ENCODE results near the gene TMED3.

The TMED3 gene

DNA sequence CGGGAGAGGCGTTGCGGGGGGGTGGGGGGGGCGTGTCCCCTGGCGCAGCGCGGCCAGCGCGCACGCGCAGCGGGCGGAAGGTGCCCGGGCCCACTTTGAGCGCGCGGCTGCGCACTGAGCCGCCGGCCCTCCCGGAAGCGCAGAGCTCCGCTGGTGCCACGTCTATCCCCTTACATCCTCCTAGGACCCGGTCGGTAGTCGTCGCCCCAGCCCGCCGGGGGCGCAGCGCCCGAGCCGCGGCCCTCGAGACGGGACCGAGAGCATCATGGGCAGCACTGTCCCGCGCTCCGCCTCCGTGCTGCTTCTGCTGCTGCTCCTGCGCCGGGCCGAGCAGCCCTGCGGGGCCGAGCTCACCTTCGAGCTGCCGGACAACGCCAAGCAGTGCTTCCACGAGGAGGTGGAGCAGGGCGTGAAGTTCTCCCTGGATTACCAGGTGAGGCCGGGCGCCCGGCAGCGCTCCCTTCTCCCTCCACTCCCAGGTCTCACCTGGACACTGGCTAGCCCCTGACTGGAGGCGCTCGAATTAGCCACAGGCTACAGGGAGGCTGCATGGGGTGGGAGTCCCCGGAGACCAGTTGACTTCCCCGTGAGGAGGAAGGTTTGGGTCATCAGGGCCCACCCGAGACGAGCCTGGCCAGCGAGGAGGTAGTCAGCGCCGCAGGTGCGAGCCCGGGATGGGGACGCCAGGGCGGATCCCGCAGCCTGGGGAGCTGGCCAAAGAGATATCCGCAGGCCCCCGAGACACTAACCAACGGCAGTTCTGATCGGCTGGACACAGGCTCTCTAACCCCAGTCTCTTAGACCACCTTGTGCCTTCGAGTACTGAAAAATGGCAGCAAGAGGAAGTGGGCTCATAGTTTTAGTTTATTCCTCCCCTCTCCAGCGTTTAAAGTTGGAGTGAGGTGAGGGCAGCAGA lies at the start of gene TMED3:
Gene TMED3, plus strand, starts transcription at position 128 of the 916 bp plus-strand sequence. Its CDS starts 138 bp downstream, at position 266.
- DNase-seq (ENCODE audit: low spot score): peak; percentile 98

DNA sequence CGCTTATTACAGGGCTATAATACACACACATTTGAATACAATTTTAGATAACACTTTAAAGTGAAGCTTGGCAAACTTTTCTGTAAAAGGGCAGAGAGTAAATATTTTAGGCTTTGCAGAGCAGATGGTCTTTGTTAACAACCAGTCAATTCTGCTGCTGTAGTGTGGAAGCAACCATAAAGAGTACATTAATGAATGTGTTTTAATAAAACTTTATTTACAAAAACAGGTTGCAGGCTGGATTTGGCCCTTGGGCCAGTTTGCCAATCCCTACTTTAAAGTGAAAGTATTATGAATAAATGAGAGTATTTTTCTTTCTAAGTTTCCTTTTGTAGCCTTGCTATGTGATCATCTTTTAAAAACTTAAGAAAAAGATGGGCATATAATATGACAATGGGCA lies 49.1 kb upstream of the TMED3 start:
- DNase-seq (ENCODE audit: low spot score): no peak

DNA sequence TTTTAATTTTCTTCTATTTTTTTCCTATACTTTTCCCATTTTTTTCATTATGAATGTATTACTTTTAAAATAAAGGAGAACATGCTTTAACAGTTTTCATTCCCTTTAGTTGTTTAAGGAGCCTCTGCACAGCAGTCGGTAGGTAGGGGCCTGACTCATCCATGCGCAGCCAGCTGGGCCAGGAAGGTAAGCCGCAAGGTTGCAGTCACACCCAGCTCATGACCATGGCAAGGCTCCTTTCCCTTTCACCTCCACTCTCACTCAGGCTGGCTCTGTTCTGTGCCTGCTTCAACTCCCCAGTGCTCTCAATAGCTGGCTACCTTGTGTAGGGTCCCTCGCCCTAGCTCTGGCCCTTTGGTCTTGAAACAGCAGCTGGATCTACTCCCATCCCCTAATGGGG lies 45.7 kb upstream of the TMED3 start:
- DNase-seq (ENCODE audit: low spot score): no peak

DNA sequence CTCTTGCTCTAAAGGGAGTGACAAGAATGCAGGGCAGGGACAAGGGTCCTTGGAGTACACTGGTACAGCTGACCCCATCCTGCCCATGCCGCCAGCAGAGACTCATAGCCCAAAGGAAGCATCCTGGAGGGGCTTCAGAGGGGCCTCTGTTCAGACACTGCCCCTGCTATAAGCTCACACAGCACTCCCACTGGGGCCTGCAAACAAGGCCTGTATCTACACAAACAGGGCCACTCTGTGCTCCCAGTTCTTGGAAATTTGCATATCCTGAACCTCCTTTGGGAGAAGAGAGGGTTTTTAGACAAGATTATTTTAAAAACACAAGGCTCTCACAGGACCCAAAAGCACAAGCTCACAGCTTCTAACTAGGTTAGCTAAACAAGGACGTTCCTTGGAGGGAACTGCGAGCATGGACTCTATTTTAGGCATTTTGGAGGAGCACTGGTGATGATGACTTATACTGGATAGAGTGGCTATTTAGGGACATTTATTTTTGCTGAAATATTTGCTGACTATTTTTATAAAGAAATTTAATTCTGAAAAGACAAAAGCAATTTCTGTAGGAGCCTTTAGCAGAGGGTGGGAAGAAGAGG lies 44.8 kb upstream of the TMED3 start:
- no peak for DNase-seq (ENCODE audit: low spot score)

DNA sequence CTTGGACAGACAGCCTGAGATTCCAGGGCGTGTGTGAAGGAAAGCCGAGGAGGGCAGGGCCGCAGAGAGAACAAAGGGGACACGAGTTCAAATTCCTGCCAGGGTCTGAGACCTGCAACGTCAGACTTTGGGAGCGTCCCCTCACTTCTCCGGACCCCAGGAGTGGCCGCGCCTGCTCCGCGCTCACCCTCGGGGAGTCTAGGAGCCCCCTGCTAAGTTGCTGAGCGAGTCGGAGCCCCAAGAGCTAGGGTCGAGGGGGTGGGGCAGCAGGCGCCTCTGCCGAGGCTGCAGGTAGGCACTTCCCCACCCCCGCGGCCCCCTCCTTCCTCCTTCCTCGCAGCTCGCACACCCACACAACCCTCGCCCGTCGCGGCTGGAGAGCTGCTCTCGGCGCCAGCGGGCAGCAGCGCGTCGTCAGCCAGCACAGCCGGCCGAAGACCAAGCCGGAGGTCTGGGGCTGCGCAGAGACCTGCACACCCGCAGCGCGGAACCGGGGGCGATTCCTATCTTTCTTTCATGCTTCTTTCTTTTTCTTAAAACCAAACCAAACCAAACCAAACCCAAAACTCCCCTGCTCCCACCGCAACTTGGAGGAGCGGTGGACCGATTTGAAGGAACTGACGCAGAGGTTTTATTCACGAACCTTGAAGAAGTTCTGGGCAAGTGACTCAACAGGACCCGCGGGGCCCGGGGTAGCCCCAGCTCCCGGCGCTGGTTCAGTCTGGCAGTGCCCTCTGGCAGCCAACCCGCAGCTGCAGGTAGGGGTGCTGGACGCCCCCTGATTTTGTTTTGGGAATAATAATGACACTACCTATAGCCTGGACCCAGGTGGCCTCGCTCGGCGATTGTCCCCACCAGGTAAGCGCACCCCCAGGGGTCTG lies 28.3 kb upstream of the TMED3 start, which contains the start of gene ANKRD34C:
Gene ANKRD34C, plus strand, starts transcription at position 352 of the 881 bp plus-strand sequence. CDS start 10,563 bp downstream, outside the sequence.
- no peak for DNase-seq (ENCODE audit: low spot score)

DNA sequence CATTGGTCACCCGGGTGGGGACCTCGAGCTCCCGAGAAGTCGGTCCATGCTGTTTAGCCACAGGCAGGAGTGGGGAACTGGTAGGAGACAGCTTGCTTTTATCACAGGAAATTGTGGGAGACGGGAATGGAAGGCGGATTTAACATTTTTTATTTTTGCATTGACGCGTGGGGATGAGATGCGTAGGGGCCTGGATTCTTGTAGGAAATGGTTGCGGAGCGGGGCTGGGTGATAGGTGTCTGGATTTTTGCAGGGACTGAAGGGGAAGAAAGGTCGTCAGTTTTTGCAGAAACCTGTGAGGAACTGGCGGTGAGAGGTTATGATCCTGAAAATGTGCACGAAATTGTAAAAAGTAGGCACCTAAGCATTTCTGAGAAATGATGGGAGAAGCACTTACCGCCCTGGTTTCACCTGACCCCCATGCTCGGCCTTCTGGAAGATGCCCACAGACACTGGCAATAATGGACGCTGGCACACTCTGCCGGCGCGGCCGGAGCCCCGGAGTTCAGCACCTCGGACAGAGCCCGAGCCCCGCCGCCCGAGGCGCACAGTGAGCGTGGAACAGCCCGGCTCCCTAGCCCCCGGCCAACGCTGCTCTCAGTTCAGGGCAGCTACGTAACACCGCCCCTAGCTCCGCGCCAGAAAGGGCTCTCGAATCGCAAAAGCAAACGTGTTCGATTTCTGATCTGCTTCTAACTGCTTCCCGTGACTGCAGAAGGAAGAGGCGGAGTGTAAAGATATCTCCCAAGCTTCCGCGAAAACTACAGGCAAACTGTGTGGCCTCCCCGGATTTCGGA lies 27.5 kb upstream of the TMED3 start:
- DNase-seq (ENCODE audit: low spot score): peak; percentile 46

DNA sequence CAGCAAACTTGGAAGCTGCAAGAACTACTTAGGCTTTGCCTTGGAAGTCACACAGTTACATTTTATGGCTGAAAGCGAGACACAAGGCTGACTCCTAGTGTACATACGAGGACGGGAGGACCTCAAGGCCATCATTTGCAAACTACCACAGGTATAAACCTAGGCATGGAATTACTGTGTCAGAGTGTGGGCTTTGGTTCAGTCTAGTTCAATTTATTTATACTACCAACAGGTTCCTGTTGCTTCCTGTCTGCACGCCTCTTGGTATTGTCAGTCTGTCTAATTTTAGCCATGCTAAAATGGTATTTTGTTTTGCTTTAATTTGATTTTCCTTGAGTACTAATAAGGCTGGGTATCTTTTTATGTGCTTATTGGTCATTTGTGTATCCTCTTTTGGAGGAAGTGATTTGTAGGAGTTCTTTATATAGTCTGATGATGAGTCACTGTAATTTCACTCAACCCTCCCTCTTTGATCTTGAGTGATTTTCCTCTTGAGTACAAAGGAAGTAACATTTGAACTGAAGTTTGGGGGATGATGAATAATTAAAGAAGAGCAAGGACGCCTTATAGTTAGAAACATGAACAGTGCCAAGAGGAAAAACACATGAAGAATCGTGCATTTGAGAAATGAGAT lies 20.2 kb upstream of the TMED3 start:
- DNase-seq (ENCODE audit: low spot score): no peak

DNA sequence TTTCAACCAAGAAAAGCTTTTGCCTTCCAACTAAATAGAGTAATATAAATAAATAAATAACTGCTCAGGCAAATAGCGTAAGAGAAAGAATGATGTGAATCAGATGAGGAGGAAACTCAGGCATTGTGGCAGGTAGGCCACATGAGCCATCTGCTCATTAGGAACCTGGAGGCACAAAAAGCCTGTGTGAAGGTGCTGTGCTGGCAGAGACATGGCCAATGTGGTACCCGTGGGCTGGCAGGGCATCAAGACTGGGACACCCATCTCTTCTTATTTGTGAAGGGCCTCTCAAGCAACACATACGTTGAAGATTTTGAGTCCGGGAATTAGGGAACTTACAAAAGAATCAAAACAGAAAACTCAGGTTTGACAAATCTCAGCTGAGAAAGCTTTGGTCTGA lies 18.9 kb upstream of the TMED3 start:
- no peak for DNase-seq (ENCODE audit: low spot score)

DNA sequence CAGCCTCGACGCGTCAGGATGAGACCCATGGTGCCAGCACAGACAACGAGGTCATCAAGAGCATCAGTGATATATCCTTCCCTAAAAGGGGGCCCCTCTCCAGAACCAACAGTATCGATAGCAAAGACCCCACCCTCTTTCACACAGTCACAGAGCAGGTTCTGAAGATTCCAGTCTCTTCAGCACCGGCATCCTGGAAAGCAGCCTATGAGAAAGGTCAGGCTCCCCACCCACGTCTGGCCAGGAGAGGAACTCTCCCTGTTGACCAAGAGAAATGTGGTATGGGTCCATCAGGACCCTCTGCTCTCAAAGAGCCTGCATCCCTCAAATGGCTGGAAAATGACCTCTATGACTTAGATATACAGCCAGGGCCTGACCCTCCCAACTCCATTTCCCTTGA lies 16.8 kb upstream of the TMED3 start:
- DNase-seq (ENCODE audit: low spot score): no peak

DNA sequence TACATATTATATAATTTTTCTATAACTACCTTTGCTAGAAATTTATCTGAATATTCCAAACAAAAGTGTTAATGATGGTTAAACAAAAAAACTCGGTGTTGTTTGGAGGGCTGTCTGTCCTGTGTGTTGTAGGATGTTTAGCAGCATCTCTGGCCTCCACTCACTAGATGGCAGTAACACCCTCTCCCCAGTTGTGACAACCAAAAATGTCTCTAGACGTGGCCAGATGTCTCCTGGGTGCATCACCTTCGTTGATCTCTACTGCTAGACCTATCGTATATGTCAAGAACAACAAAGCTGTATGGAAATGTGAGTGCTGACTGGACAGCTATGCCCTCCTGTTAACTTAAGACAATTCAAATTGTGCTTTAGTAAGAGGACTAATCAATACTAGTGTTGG lies 14.3 kb upstream of the TMED3 start:
- no peak for DNase-seq (ENCODE audit: low spot score)

DNA sequence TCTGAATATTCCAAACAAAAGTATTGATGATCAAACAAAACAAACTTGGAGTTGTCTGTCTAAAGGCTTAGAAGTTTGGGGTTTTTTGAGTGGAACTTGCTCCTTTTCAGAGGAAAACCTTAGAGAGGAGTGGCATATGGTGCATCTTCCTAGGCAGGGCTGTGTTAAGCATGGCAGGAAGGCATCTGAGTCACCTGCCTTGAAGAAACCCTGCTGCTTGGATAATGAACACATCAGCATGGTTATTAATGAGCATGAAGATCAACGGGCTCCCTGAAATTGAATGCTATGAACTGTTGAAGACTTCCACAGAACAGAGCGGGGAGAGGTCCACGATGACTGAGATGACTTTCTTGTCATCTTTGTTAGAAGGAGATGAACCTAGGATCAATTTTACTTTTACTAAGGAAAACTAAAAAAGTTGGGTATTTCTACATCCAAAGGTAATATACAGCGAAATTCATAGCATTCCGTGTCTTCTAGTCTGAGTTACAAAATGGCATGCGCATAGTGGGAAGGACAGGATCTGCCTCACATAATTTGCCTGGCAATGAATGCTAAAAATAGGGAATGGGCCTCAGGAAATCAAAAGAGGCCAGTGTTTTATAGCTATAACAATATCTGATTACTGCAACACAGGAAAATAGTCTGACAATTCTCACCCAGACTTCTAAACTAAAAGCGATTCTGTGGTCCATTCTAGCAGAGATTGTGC lies 11.6 kb upstream of the TMED3 start:
- DNase-seq (ENCODE audit: low spot score): no peak

DNA sequence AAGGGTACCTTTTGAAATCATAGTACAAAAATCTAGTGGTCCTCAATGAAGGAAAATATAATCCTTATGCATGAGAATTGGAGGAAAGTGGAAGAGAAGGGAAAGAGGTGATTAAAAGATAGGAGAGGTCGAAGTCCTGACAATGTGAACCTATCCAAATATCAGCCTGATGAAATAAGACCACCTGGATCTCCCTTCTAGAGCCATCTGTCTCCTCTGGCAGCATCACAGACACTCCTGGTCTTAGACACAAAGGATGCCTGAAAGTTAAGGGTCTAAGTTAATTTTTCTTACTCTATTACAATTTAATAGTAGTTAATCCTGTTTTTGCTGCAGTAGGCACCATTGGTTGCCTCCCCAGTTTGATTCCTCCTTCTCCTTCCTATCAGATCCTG lies 11.1 kb upstream of the TMED3 start:
- no peak for DNase-seq (ENCODE audit: low spot score)

DNA sequence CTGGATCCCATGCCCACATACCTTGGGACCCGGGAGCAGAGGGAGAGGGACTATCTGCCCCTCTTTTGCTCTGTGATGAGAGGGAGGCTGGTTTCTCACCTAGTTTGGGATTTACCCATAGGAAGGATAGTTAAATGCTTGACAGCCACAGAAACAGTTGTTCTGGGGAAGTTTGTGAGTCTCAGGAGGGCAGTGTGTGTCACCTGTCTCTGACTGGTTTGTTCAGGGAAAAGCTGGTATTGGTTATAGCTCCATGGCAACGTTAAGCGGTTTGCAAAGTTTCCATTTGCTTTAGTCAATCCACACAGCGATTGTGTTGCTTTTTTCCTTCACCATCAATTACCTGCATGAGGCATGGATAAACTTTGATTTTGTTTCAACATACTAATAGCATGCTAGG lies 3.7 kb upstream of the TMED3 start:
- no peak for DNase-seq (ENCODE audit: low spot score)

DNA sequence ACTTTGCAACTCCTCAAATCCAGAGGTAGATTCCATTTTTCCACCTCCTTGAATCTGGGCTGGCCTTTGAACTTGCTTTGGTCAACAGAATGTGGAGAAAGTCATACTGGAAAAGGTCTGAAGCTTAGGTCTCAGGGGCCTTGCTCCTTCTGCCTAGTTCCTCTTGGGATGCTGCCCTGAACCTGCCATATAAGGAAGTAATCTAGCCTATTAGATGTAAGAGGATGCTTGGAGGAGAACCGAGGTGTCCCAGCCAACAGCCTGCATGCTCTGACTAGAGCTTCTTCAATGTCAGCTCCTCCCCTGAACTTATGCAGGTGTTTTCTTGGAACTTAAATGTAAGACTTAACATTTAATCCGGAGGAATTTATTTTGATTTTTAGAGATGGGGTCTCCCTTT lies 2.0 kb upstream of the TMED3 start:
- no peak for DNase-seq (ENCODE audit: low spot score)

DNA sequence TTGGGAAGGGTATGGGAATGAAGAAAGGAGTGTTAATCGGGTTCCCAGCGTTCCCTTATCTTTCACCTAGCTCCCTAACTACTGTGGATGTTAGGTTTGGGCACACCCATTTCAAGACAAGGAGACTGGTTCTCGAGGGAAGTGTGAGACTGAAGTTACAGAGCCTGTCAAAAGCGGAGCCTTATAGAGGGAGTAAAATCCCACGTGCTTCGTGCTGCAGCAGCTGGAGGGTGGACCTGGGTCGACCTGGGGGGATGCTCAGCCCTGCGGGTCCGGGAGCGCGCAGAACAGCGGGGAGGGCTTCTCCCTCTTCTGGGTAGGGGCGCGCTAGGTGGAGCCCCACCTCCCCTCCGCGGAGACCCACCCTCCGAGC lies 314 bp upstream of the TMED3 start:
- no peak for DNase-seq (ENCODE audit: low spot score)

DNA sequence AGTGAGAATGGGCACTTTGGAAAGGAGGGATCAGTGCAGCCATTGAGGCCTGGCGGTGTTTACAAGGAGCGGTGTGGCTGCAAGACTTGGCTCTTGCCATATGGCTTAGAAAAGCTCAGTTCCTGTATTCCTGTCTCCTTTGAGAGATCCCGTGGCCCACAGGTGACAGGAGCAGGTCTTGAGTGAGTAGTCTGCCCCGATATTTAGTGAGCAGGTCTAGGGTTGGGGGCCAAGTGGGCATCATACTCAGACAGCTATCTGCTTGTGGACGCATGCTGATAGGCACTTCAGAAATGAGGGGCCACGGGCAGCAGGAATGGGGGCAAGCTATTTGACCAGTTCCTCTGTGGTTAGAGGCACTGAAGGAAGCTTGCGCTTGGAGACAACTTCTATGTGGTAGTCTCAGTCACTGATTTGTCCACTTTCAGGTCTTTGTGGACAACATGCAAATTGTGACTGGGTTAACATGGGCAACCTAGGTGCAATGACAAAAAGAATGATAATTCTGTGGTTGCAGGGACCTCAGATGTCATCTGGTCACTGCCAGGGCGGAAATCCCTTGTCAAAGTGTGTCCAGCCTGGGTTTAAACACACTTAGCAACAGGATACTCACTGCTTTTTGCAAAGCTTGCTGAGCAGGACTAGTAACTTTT lies 1.1 kb downstream of the TMED3 start:
- no peak for DNase-seq (ENCODE audit: low spot score)

DNA sequence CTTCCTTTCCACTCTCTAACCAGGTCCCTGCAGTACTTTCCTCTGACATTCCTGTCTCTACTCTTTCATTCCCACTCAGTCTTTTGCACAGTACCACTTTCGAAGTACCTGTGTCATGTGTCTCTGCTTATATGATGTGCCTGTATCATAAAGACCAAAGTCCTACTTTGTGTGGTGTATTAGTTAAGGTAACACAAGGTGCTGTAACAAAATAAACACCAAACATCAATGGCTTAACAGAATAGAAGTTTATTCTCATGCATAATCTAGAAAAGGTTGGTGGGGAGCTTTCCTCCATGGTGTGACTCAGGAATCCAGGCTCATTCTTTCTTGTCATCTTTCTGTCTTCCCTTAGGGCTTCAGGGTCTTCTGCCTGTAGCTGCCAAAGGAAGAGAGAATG lies 3.3 kb downstream of the TMED3 start:
- no peak for DNase-seq (ENCODE audit: low spot score)

DNA sequence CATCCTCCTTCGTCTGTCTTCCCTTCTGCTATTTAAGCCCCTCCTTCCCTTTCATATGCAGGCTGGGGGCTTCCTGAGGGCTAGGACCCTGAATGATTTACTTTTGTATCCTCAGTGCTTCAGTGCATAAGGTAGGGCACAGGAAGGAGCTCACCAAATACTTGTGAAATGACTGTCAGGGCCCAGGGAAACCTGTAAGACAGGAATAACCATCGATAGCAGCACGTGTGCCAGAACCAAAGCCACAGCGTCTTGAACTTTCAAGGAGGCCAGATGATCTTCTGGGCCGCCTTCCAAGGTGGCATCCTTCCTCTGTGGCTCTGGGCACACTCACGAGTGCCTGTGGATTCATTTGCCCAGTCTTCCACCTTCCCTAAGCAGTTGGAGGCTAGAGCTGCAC lies 3.9 kb downstream of the TMED3 start:
- no peak for DNase-seq (ENCODE audit: low spot score)

DNA sequence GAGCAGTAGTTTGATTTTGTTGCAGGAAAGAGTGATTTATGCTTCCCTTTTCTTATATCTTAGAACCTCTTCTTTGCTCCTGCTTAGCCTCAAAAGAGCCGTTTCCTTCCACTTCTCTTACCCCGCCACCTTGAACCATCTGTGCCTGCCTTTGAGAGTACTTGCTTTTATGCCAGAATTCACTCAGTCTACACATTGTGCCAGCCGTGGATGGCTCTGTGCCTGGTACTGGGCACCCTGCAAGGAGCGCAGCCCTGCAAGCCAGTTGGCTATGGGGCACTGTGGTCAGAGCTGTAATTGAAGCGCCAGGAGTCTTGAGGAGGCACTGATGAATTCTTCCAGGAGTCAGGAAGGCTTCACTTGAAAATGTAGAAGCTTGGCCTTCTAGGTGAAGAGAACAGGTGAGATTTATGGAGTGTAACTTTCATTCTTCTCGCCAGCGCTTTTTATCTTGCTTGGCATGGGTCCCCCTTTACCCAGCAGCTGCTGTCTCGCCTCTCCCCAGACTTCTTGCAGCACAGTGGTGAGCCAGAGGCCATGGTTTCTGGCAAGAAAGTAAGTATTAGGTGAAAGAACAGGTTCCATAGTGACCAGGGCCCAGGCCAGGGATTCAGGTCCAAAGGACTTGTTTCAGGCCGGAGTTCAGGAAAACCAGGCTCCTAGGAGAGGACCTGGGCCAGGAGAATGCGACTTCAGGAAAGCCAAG lies 4.9 kb downstream of the TMED3 start:
- DNase-seq (ENCODE audit: low spot score): no peak

Data from germinal center (tissue), 1 donor.